Upper lobe of left lung (tissue), 6 donors: Measurements from ENCODE around the gene ACOT8. TPM values are rescaled to one million over a fixed set of nuclear protein-coding genes. Genes with fewer than 3 reads are reported as not detected.

Experiments used
- ATAC-seq, 2 donors: fragments of 200-7000 bp; cut with Tn5 transposase; one replicate each; pipeline ENCODE4 v1.9.1; 2022; ENCODE audit warnings: mild to moderate bottlenecking in 2 of 2, moderate library complexity in 2 of 2; ENCODE audit not compliant: low FRiP score in 2 of 2
- DNase-seq, 2 donors: peaks; one replicate each; pipeline ENCODE4 v3.0.0-alpha.2; 2019 to 2020
- H3K27ac ChIP-seq, 4 donors: fragments of 200-600 bp; sonication (generic); one replicate each; pipeline ENCODE4 v1.5.1; 2016 to 2019
- H3K27me3 ChIP-seq, 4 donors: fragments of 200-600 bp; sonication (generic); one replicate each; pipeline ENCODE4 v1.5.1; 2017 to 2019
- H3K36me3 ChIP-seq, 4 donors: fragments of 200-600 bp; sonication (generic); one replicate each; pipeline ENCODE4 v1.5.1; 2016 to 2019
- H3K4me1 ChIP-seq, 4 donors: fragments of 200-600 bp; sonication (generic); one replicate each; pipeline ENCODE4 v1.5.1; 2018 to 2019
- H3K4me3 ChIP-seq, 4 donors: fragments of 200-600 bp; sonication (generic); one replicate each; pipeline ENCODE4 v1.5.1; 2017 to 2019; ENCODE audit warnings: mild to moderate bottlenecking in 2 of 4, moderate library complexity in 1 of 4
- H3K9me3 ChIP-seq, 4 donors: fragments of 200-600 bp; sonication (generic); one replicate each; pipeline ENCODE4 v1.5.1; 2018 to 2019
- CTCF ChIP-seq, 6 experiments: fragments of 450-650 bp in 4 of 6; fragments of 200-600 bp in 2 of 6; sonication (generic) in 2 of 6; IDR thresholded peaks; one replicate each; pipeline ENCODE4 v1.5.1; 2016 to 2019; ENCODE audit warnings: antibody characterized with exemption in 6 of 6
- EP300 ChIP-seq, 4 donors: sonication (generic); formaldehyde crosslinking; IDR thresholded peaks; one replicate each; pipeline ENCODE4 v1.5.1; 2017; ENCODE audit warnings: antibody characterized with exemption in 4 of 4, control low read depth in 2 of 4
- POLR2A ChIP-seq, 4 donors: fragments of 450-650 bp; IDR thresholded peaks; one replicate each; pipeline ENCODE4 v1.5.1; 2016 to 2017; ENCODE audit warnings: antibody characterized with exemption in 4 of 4, mild to moderate bottlenecking in 2 of 4
- POLR2AphosphoS5 ChIP-seq, 2 donors: sonication (generic); formaldehyde crosslinking; IDR thresholded peaks; one replicate each; pipeline ENCODE4 v1.5.1; 2017; ENCODE audit warnings: antibody characterized with exemption in 2 of 2
- WGBS, 2 donors: methylation state at CpG; one replicate each; pipeline ENCODE4 v1.1.5; 2017 to 2018; 5-methylcytosine and 5-hydroxymethylcytosine counted together
- total RNA-seq, 6 donors: library from RNA; depleted of rRNA in 4 of 6; stranded (reverse); fragments of >200 nt in 4 of 6; gene quantifications; one replicate each; pipeline versions ENCODE4 v1.1.0 to v1.2.1, GENCODE V29; 2016 to 2021
- donor health status: DM: no; HTN: no; CAD: no; lungs with moderate emphysema.
- donor health status: DM: no; HTN: yes; CAD: no; lungs with severe emphysema.

The ACOT8 gene
- total RNA-seq, 6 donors from 2014 or later, result 23.9 to 46.8 (median 31.5) TPM

- peaks cover 12 to 33% (median 25%) of the 10 kb centered on the region in 4 donors for H3K4me1 ChIP-seq
Observed at GRCh38 chr20:45821947-45822346, 35.2 kb downstream of the ACOT8 start.

GRCh38 chr20:45819466-45819865 is 37.7 kb downstream of the ACOT8 start:
- ATAC-seq (no peak), DNase-seq (no peak)
- peaks cover 7 to 25% (median 22%) of the 10 kb centered on the region in 4 donors for H3K4me1 ChIP-seq
- no peak overlapping the region for H3K4me3 ChIP-seq
- peaks cover 0 to 23% (median 10%) of the 10 kb centered on the region in 4 donors for H3K27me3 ChIP-seq
- no peaks in the 10 kb centered on the region for H3K36me3 ChIP-seq
- 96 to 100% methylated on average over 4 of the region's 4 CpGs for WGBS, 2 donors
- TF ChIP-seq POLR2AphosphoS5 (IDR thresholded peaks at IDR 0.05) (no peak), CTCF (IDR thresholded peaks at IDR 0.05) (no peak), POLR2A (IDR thresholded peaks at IDR 0.05) (no peak), EP300 (IDR thresholded peaks at IDR 0.05) (no peak)
- no peaks in the 10 kb centered on the region for H3K9me3 ChIP-seq
- no peak overlapping the region for H3K27ac ChIP-seq

More at GRCh38 chr20:45821947-45822346, 35.2 kb downstream of the ACOT8 start:
- no peaks in the 10 kb centered on the region for H3K36me3 ChIP-seq
- no peak for ATAC-seq
- no peak for DNase-seq
- 72 to 78% methylated on average over 2 of the region's 2 CpGs for WGBS, 2 donors
- no peak overlapping the region for H3K27ac ChIP-seq
- no peaks in the 10 kb centered on the region for H3K9me3 ChIP-seq
- TF ChIP-seq EP300 (IDR thresholded peaks at IDR 0.05) (no peak), CTCF (IDR thresholded peaks at IDR 0.05) (no peak), POLR2AphosphoS5 (IDR thresholded peaks at IDR 0.05) (no peak), POLR2A (IDR thresholded peaks at IDR 0.05) (no peak)
- peaks cover 0 to 23% (median 10%) of the 10 kb centered on the region in 4 donors for H3K27me3 ChIP-seq
- no peak overlapping the region for H3K4me3 ChIP-seq

GRCh38 chr20:45818239-45818638 is 39.0 kb downstream of the ACOT8 start:
- no peak for TF ChIP-seq POLR2A (IDR thresholded peaks at IDR 0.05)
- no peak for TF ChIP-seq POLR2AphosphoS5 (IDR thresholded peaks at IDR 0.05)
- TF ChIP-seq CTCF (IDR thresholded peaks at IDR 0.05), result no peak
- no peak for TF ChIP-seq EP300 (IDR thresholded peaks at IDR 0.05)
- ATAC-seq (no peak), DNase-seq (no peak)
- WGBS, 2 donors, result 70 to 77% methylated on average over 3 of the region's 3 CpGs
- Histone ChIP-seq H3K36me3 (no peaks in the 10 kb centered on the region), H3K4me3 (no peak overlapping the region), H3K27me3 (peaks cover 0 to 14% (median 4%) of the 10 kb centered on the region in 4 donors), H3K9me3 (no peaks in the 10 kb centered on the region), H3K4me1 (peaks cover under 1 to 15% (median 14%) of the 10 kb centered on the region in 4 donors), H3K27ac (peak overlapping the region in 3 of 4 donors; percentile 3 to 53 (median 19))

GRCh38 chr20:45817376-45818194 is 39.6 kb downstream of the ACOT8 start:
- DNase-seq (peak in 1 of 2 donors; percentile 38), ATAC-seq (peak; percentile 57 to 76)
- Histone ChIP-seq H3K4me1 (peaks cover 7 to 15% (median 13%) of the 10 kb centered on the region in 4 donors), H3K27ac (peak overlapping the region; percentile 42 to 61 (median 52)), H3K4me3 (no peak overlapping the region), H3K9me3 (no peaks in the 10 kb centered on the region), H3K27me3 (peaks cover 0 to 8% (median under 1%) of the 10 kb centered on the region in 4 donors), H3K36me3 (no peaks in the 10 kb centered on the region)
- WGBS, 2 donors, result 32 to 50% methylated on average over 6 to 9 of the region's 9 CpGs
- TF ChIP-seq CTCF (IDR thresholded peaks at IDR 0.05), result no peak
- no peak for TF ChIP-seq POLR2A (IDR thresholded peaks at IDR 0.05)
- TF ChIP-seq POLR2AphosphoS5 (IDR thresholded peaks at IDR 0.05), result no peak
- peak in 1 of 4 donors; percentile 27 for TF ChIP-seq EP300 (IDR thresholded peaks at IDR 0.05)
